Large intestine (tissue), 3 donors: ENCODE measurements around the gene SMARCB1. TPM values are rescaled to one million over a fixed set of nuclear protein-coding genes. Genes with fewer than 3 reads are reported as not detected.

Experiments used
- DNase-seq, 2 donors: peaks; one replicate each; pipeline versions ENCODE4 v3.0.0 to v3.0.0-alpha.2; 2013
- H3K27ac ChIP-seq: one replicate; pipeline ENCODE4 v1.5.1; 2013; ENCODE audit warnings: low read length
- H3K27me3 ChIP-seq: 2 replicates; pipeline ENCODE4 v1.6.1; 2013; ENCODE audit warnings: low read length; ENCODE audit not compliant: control insufficient read depth, insufficient read depth
- H3K36me3 ChIP-seq: 2 replicates; pipeline ENCODE4 v1.6.1; 2013; ENCODE audit warnings: low read length; ENCODE audit not compliant: control insufficient read depth, insufficient read depth
- H3K4me1 ChIP-seq: one replicate; pipeline ENCODE4 v1.6.1; 2013; ENCODE audit warnings: low read length; ENCODE audit not compliant: control insufficient read depth, insufficient read depth
- H3K4me3 ChIP-seq: one replicate; pipeline ENCODE4 v1.5.1; 2013; ENCODE audit warnings: low read length
- H3K9me3 ChIP-seq: one replicate; pipeline ENCODE4 v1.6.1; 2013; ENCODE audit warnings: mild to moderate bottlenecking, low read depth, low read length, moderate library complexity; ENCODE audit not compliant: control insufficient read depth
- WGBS: methylation state at CpG from one replicate; pipeline ENCODE4 v1.1.5; 2013; ENCODE audit warnings: low lambda C conversion rate; ENCODE audit not compliant: insufficient coverage; 5-methylcytosine and 5-hydroxymethylcytosine counted together
- polyA plus RNA-seq: library from polyadenylated mRNA; unstranded; fragments of 120-200 nt; gene quantifications from one replicate; pipeline ENCODE4 v1.2.1, GENCODE V29; 2013

Gene SMARCB1
- polyA plus RNA-seq, 1 donor: 84.8 TPM

- no peak for DNase-seq
- H3K36me3 ChIP-seq: peaks cover 89% of the 10 kb centered on the region
- H3K27ac ChIP-seq: no peak overlapping the region
- no peak overlapping the region for H3K4me3 ChIP-seq
- no peaks in the 10 kb centered on the region for H3K9me3 ChIP-seq
- H3K27me3 ChIP-seq: no peaks in the 10 kb centered on the region
- WGBS: 100% methylated on average over 1 of the region's 6 CpGs
- H3K4me1 ChIP-seq: no peaks in the 10 kb centered on the region
These were observed 35.4 kb downstream of the SMARCB1 start for GRCh38 chr22:23822101-23822671.

- no peak overlapping the region for H3K27ac ChIP-seq
- no peak overlapping the region for H3K4me3 ChIP-seq
- no peaks in the 10 kb centered on the region for H3K27me3 ChIP-seq
- no peaks in the 10 kb centered on the region for H3K9me3 ChIP-seq
- DNase-seq: no peak
- H3K36me3 ChIP-seq: peaks cover 85% of the 10 kb centered on the region
- 80% methylated on average over 1 of the region's 14 CpGs for WGBS
- H3K4me1 ChIP-seq: no peaks in the 10 kb centered on the region
These were observed 36.6 kb downstream of the SMARCB1 start for GRCh38 chr22:23823331-23823791.

GRCh38 chr22:23824476-23825245 is 37.9 kb downstream of the SMARCB1 start:
- WGBS: no CpG with 5 or more reads among the region's 13 CpGs
- no peaks in the 10 kb centered on the region for H3K9me3 ChIP-seq
- peaks cover 87% of the 10 kb centered on the region for H3K36me3 ChIP-seq
- no peaks in the 10 kb centered on the region for H3K4me1 ChIP-seq
- no peaks in the 10 kb centered on the region for H3K27me3 ChIP-seq
- no peak overlapping the region for H3K27ac ChIP-seq
- H3K4me3 ChIP-seq: no peak overlapping the region
- no peak for DNase-seq

- no peak for DNase-seq
- no CpG with 5 or more reads among the region's 12 CpGs for WGBS
- H3K9me3 ChIP-seq: no peaks in the 10 kb centered on the region
- H3K27ac ChIP-seq: no peak overlapping the region
- no peak overlapping the region for H3K4me3 ChIP-seq
- H3K27me3 ChIP-seq: no peaks in the 10 kb centered on the region
- peaks cover 83% of the 10 kb centered on the region for H3K36me3 ChIP-seq
- no peaks in the 10 kb centered on the region for H3K4me1 ChIP-seq
These were observed 38.6 kb downstream of the SMARCB1 start for GRCh38 chr22:23825246-23825905.

GRCh38 chr22:23826510-23827350 is 40.0 kb downstream of the SMARCB1 start:
- DNase-seq: no peak
- Histone ChIP-seq H3K9me3 (no peaks in the 10 kb centered on the region), H3K27ac (no peak overlapping the region), H3K36me3 (peaks cover 83% of the 10 kb centered on the region), H3K4me1 (no peaks in the 10 kb centered on the region), H3K4me3 (no peak overlapping the region), H3K27me3 (no peaks in the 10 kb centered on the region)
- WGBS: no CpG with 5 or more reads among the region's 15 CpGs

- WGBS: no CpG with 5 or more reads among the region's 11 CpGs
- H3K36me3 ChIP-seq: peaks cover 83% of the 10 kb centered on the region
These were observed 40.7 kb downstream of the SMARCB1 start for GRCh38 chr22:23827351-23827995.

GRCh38 chr22:23828800-23829680 is 42.3 kb downstream of the SMARCB1 start:
- Histone ChIP-seq H3K4me3 (no peak overlapping the region), H3K4me1 (no peaks in the 10 kb centered on the region), H3K36me3 (peaks cover 83% of the 10 kb centered on the region), H3K9me3 (no peaks in the 10 kb centered on the region), H3K27me3 (no peaks in the 10 kb centered on the region), H3K27ac (no peak overlapping the region)
- DNase-seq: no peak
- 82% methylated on average over 4 of the region's 10 CpGs for WGBS

More at GRCh38 chr22:23827351-23827995, 40.7 kb downstream of the SMARCB1 start:
- no peak for DNase-seq
- Histone ChIP-seq H3K4me1 (no peaks in the 10 kb centered on the region), H3K4me3 (no peak overlapping the region), H3K9me3 (no peaks in the 10 kb centered on the region), H3K27me3 (no peaks in the 10 kb centered on the region), H3K27ac (no peak overlapping the region)

- Histone ChIP-seq H3K36me3 (peaks cover 81% of the 10 kb centered on the region), H3K9me3 (no peaks in the 10 kb centered on the region), H3K4me3 (no peak overlapping the region), H3K27ac (no peak overlapping the region), H3K4me1 (no peaks in the 10 kb centered on the region), H3K27me3 (no peaks in the 10 kb centered on the region)
- 87% methylated on average over 5 of the region's 7 CpGs for WGBS
- no peak for DNase-seq
These were observed 43.1 kb downstream of the SMARCB1 start for GRCh38 chr22:23829845-23830372.

GRCh38 chr22:23831261-23831660 is 44.5 kb downstream of the SMARCB1 start:
- DNase-seq: no peak
- H3K27me3 ChIP-seq: no peaks in the 10 kb centered on the region
- no peaks in the 10 kb centered on the region for H3K9me3 ChIP-seq
- peaks cover 81% of the 10 kb centered on the region for H3K36me3 ChIP-seq
- no peaks in the 10 kb centered on the region for H3K4me1 ChIP-seq
- WGBS: no CpG with 5 or more reads among the region's 8 CpGs
- H3K27ac ChIP-seq: no peak overlapping the region
- no peak overlapping the region for H3K4me3 ChIP-seq
